Heart right ventricle (tissue), 16 donors: ENCODE data around the gene HIGD1C. TPM values are rescaled to one million over a fixed set of nuclear protein-coding genes. Genes with fewer than 3 reads are reported as not detected.

ENCODE experiments used
- ATAC-seq, 8 donors: fragments of 200-7000 bp; cut with Tn5 transposase; one replicate each; pipeline ENCODE4 v1.9.1; 2020; ENCODE audit warnings: mild to moderate bottlenecking in 8 of 8, moderate library complexity in 8 of 8, moderate number of reproducible peaks in 1 of 8
- DNase-seq, 2 donors: peaks; one replicate each; pipeline ENCODE4 v3.0.0-alpha.2; 2020
- H3K27ac ChIP-seq, 10 donors: fragments of 200-600 bp; sonication (generic) in 2 of 10; one replicate each; pipeline versions ENCODE4 v1.5.0 to v1.8.0; 2020 to 2022; ENCODE audit warnings: mild to moderate bottlenecking in 3 of 10
- H3K27me3 ChIP-seq, 7 donors: fragments of 200-600 bp; one replicate each; pipeline ENCODE4 v1.8.0; 2021 to 2022; ENCODE audit warnings: mild to moderate bottlenecking in 2 of 7
- H3K36me3 ChIP-seq, 9 donors: fragments of 200-600 bp; sonication (generic) in 1 of 9; one replicate each; pipeline versions ENCODE4 v1.5.0 to v1.8.0; 2020 to 2022; ENCODE audit warnings: mild to moderate bottlenecking in 2 of 9
- H3K4me1 ChIP-seq, 9 donors: fragments of 200-600 bp; sonication (generic) in 1 of 9; one replicate each; pipeline versions ENCODE4 v1.5.0 to v1.8.0; 2020 to 2022; ENCODE audit warnings: mild to moderate bottlenecking in 4 of 9
- H3K4me3 ChIP-seq, 10 donors: fragments of 200-600 bp; sonication (generic) in 2 of 10; one replicate each; pipeline versions ENCODE4 v1.5.0 to v1.8.0; 2020 to 2022; ENCODE audit warnings: mild to moderate bottlenecking in 7 of 10, moderate library complexity in 2 of 10
- H3K9me3 ChIP-seq, 11 donors: fragments of 200-600 bp in 10 of 11; sonication (generic) in 2 of 11; one replicate each; pipeline versions ENCODE4 v1.5.0 to v1.8.0; 2013 to 2022; ENCODE audit warnings: mild to moderate bottlenecking in 2 of 11, control low read depth in 1 of 11, moderate library complexity in 1 of 11
- CTCF ChIP-seq, 9 donors: fragments of 200-600 bp; sonication (generic) in 2 of 9; IDR thresholded peaks; one replicate each; pipeline versions ENCODE4 v1.5.0 to v1.8.0; 2021 to 2022; ENCODE audit warnings: antibody characterized with exemption in 9 of 9, mild to moderate bottlenecking in 5 of 9, moderate library complexity in 1 of 9
- WGBS, 2 donors: extraction: QIAGEN DNeasy Blood & Tissue Kit; methylation state at CpG; one replicate each; pipeline ENCODE4 v1.1.7; 2013; ENCODE audit warnings: inconsistent platforms in 1 of 2; 5-methylcytosine and 5-hydroxymethylcytosine counted together
- intact Hi-C, 10 donors: fragments of 100-400 bp; cut with DNase I; formaldehyde crosslinking; loops; one replicate each; pipeline versions ENCODE4 v1.11.1 to v1.14.2; 2022
- polyA plus RNA-seq, 2 donors: library from polyadenylated mRNA; stranded (reverse); fragments of 200-250 nt; gene quantifications; one replicate each; pipeline ENCODE4 v1.2.3, GENCODE V29; 2013
- total RNA-seq, 10 donors: library from RNA; stranded (reverse); fragmentation: NEBNext Ultra II Directional in 3 of 10; extraction: Animal tissue kit (Norgen Biotek cat#: 25700) in 3 of 10; gene quantifications; one replicate each; pipeline versions ENCODE4 v1.2.1 to v1.2.4, GENCODE V29; 2021 to 2023
- donor health status: Arrhythmogenic right ventricular cardiomyopathy.
- donor health status: ischemic (EF 13 %, LVEDD 7.1; RV severe dilation, severe dysfunction).
- donor health status: healthy with polysubstance abuse.
- donor health status: DM: no; HTN: yes; CAD: no.
- donor health status: DM: no; HTN: no; CAD: no.
- donor health status: ischemic (EF 25% LVEDD 6.9; RV normal size, moderate dysfunction).
- donor health status: ischemic (EF 25% LVEDD 5.7; RV mildly dilated, moderate dysfunction).
- donor health status: healthy.
- donor health status: DM: yes; HTN: yes; CAD: no.
- donor health status: Ischemic cardiomyopathy.
- donor health status: ischemic (EF 35%, LVEDD 5.7; RV mildly dilated, moderate dysfunction).
- donor health status: nonischemic (EF 11% LVEDD 7.7; RV severe dilation, severe dysfunction).
- donor health status: DM: yes; HTN: yes; CAD: no.
- donor health status: PGD.
- donor health status: ischemic (EF 29% LVEDD 5.4; RV normal size, mild dysfunction).
- donor health status: nonischemic (EF 23%, LVEDD 6.1; RV moderate dilation, normal function).

The HIGD1C gene
- total and polyA plus RNA-seq, 12 donors: not detected

GRCh38 chr12:50924131-50924438 is 28.3 kb upstream of the HIGD1C start:
- no peak for TF ChIP-seq CTCF (IDR thresholded peaks at IDR 0.05)

GRCh38 chr12:50924439-50925341 is 27.7 kb upstream of the HIGD1C start:
- WGBS, 2 donors: 1 to 3% methylated on average over 13 of the region's 13 CpGs
- peaks cover 0 to 65% (median 58%) of the 10 kb centered on the region in 9 donors for H3K4me1 ChIP-seq
- peaks cover 0 to 6% (median 0%) of the 10 kb centered on the region in 9 donors for H3K36me3 ChIP-seq
- peak; percentile 81 to 95 for DNase-seq
- peak overlapping the region; percentile 60 to 88 (median 78) for H3K4me3 ChIP-seq
- TF ChIP-seq CTCF (IDR thresholded peaks at IDR 0.05): no peak
- peak; percentile 92 to 96 (median 94) for ATAC-seq
- no peaks in the 10 kb centered on the region for H3K27me3 ChIP-seq
- peak overlapping the region; percentile 77 to 94 (median 90) for H3K27ac ChIP-seq
- intact Hi-C loops: loop anchor here in 5 of 10 donors (2.0 to 10.0 kb wide), 4 partner anchors 60 to 97 kb away; no protein-coding TSS in a partner anchor
- no peaks in the 10 kb centered on the region for H3K9me3 ChIP-seq

More at GRCh38 chr12:50924131-50924438, 28.3 kb upstream of the HIGD1C start:
- WGBS, 2 donors: 1 to 9% methylated on average over 4 of the region's 4 CpGs
- peaks cover 0 to 62% (median 55%) of the 10 kb centered on the region in 9 donors for H3K4me1 ChIP-seq
- intact Hi-C loops: loop anchor here in 3 of 10 donors (2.0 to 10.0 kb wide), 3 partner anchors 61 to 63 kb away; no protein-coding TSS in a partner anchor
- H3K9me3 ChIP-seq: no peaks in the 10 kb centered on the region
- ATAC-seq (peak in 4 of 8 donors; percentile 3 to 8 (median 6)), DNase-seq (no peak)
- peak overlapping the region; percentile 77 to 94 (median 90) for H3K27ac ChIP-seq
- H3K36me3 ChIP-seq: no peaks in the 10 kb centered on the region
- H3K4me3 ChIP-seq: peak overlapping the region; percentile 19 to 84 (median 74)
- no peaks in the 10 kb centered on the region for H3K27me3 ChIP-seq

DNA sequence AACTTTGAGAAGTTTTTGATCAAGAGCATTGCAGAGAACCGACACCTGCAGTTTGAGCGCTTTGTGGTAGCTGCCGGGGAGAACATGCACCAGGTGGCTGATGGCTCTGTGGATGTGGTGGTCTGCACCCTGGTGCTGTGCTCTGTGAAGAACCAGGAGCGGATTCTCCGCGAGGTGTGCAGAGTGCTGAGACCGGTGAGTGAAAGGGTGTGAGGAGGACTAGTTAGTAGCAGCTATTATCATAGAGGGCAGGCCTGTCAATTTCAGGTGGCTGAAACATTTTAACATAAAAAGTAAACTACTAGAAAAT is 27.0 kb upstream of the HIGD1C start:
- ATAC-seq (peak in 6 of 8 donors; percentile 16 to 67 (median 46)), DNase-seq (no peak)
- Histone ChIP-seq H3K4me3 (peak overlapping the region; percentile 60 to 88 (median 78)), H3K9me3 (no peaks in the 10 kb centered on the region), H3K27me3 (no peaks in the 10 kb centered on the region), H3K27ac (peak overlapping the region; percentile 77 to 94 (median 90)), H3K4me1 (peaks cover 0 to 68% (median 58%) of the 10 kb centered on the region in 9 donors), H3K36me3 (peaks cover 0 to 12% (median 0%) of the 10 kb centered on the region in 9 donors)
- intact Hi-C loops: loop anchor here in 4 of 10 donors (2.0 to 10.0 kb wide), 4 partner anchors 60 to 98 kb away; no protein-coding TSS in a partner anchor
- WGBS, 2 donors: 15 to 16% methylated on average over 7 of the region's 7 CpGs
- TF ChIP-seq CTCF (IDR thresholded peaks at IDR 0.05): no peak

- no peak for TF ChIP-seq CTCF (IDR thresholded peaks at IDR 0.05)
Observed at GRCh38 chr12:50925920-50926319, 26.4 kb upstream of the HIGD1C start.

More at GRCh38 chr12:50925920-50926319, 26.4 kb upstream of the HIGD1C start:
- Histone ChIP-seq H3K27me3 (no peaks in the 10 kb centered on the region), H3K4me3 (peak overlapping the region; percentile 60 to 88 (median 78)), H3K9me3 (no peaks in the 10 kb centered on the region), H3K36me3 (peaks cover 0 to 18% (median 4%) of the 10 kb centered on the region in 9 donors), H3K27ac (peak overlapping the region in 9 of 10 donors; percentile 77 to 94 (median 90)), H3K4me1 (peaks cover 0 to 68% (median 58%) of the 10 kb centered on the region in 9 donors)
- no peak for ATAC-seq
- WGBS, 2 donors: 59 to 66% methylated on average over 1 of the region's 1 CpG
- no peak for DNase-seq
- intact Hi-C loops: loop anchor here in 5 of 10 donors (2.0 to 10.0 kb wide), 5 partner anchors 59 to 99 kb away; no protein-coding TSS in a partner anchor
